HepG2 (cell line): Measurements from ENCODE around the gene KRT40. TPM values are rescaled to one million over a fixed set of nuclear protein-coding genes. Genes with fewer than 3 reads are reported as not detected.
A peak's percentile ranks its signal among the peaks of the same experiment; 100 is the strongest.

Experiments
- GMEB2 ChIP-seq: IDR thresholded peaks from 2 replicates; pipeline ENCODE4 v1.6.1; 2016; ENCODE audit warnings: missing biosample characterization, missing genetic modification reagents, low read depth
- HMGA1 ChIP-seq: sonication (generic); formaldehyde crosslinking; conservative IDR thresholded peaks from 2 replicates; pipeline ENCODE4 v1.4.0; 2020; ENCODE audit warnings: missing genetic modification reagents
- KAT8 ChIP-seq: IDR thresholded peaks from 2 replicates; pipeline ENCODE4 v1.6.1; 2016; ENCODE audit warnings: missing genetic modification reagents, missing compliant biosample characterization
- KLF13 ChIP-seq: sonication (generic); formaldehyde crosslinking; IDR thresholded peaks from 2 replicates; pipeline ENCODE4 v1.4.0; 2020; ENCODE audit warnings: mild to moderate bottlenecking, missing genetic modification reagents
- MEIS2 ChIP-seq: sonication (generic); formaldehyde crosslinking; IDR thresholded peaks from 2 replicates; pipeline ENCODE4 v1.9.0; 2021; ENCODE audit warnings: mild to moderate bottlenecking, missing genetic modification reagents
- REL ChIP-seq: sonication (generic); formaldehyde crosslinking; conservative IDR thresholded peaks from 2 replicates; pipeline ENCODE4 v1.8.0; 2022; ENCODE audit warnings: mild to moderate bottlenecking, missing genetic modification reagents, moderate library complexity
- SAFB2 ChIP-seq: sonication (generic); formaldehyde crosslinking; IDR thresholded peaks from 2 replicates; pipeline ENCODE4 v1.5.1; 2020; ENCODE audit warnings: missing genetic modification reagents, low read depth, mild to moderate bottlenecking, borderline replicate concordance
- SP4 ChIP-seq: sonication (generic); formaldehyde crosslinking; IDR thresholded peaks from 2 replicates; pipeline ENCODE4 v1.8.1; 2023; ENCODE audit warnings: mild to moderate bottlenecking, missing genetic modification reagents
- STAG1 ChIP-seq: sonication (generic); formaldehyde crosslinking; IDR thresholded peaks from 2 replicates; pipeline ENCODE4 v1.4.0; 2020; ENCODE audit warnings: missing genetic modification reagents
- TAF15 ChIP-seq: fragments of 200-400 bp; formaldehyde crosslinking; IDR thresholded peaks from one replicate; pipeline ENCODE4 v1.6.1; 2018; ENCODE audit warnings: mild to moderate bottlenecking, low read depth, low read length; ENCODE audit not compliant: poor library complexity, severe bottlenecking
- TOPORS ChIP-seq: sonication (generic); formaldehyde crosslinking; IDR thresholded peaks from 2 replicates; pipeline ENCODE4 v1.8.0; 2023; ENCODE audit warnings: mild to moderate bottlenecking, missing genetic modification reagents
- TRIM24 ChIP-seq: sonication (generic); formaldehyde crosslinking; IDR thresholded peaks from 2 replicates; pipeline ENCODE4 v1.8.0; 2022; ENCODE audit warnings: mild to moderate bottlenecking, missing genetic modification reagents
- ZBTB20 ChIP-seq: sonication (generic); formaldehyde crosslinking; IDR thresholded peaks from 2 replicates; pipeline ENCODE4 v1.8.1; 2023; ENCODE audit warnings: missing genetic modification reagents, low read depth, mild to moderate bottlenecking, borderline replicate concordance
- ZFP62 ChIP-seq: sonication (generic); formaldehyde crosslinking; IDR thresholded peaks from 2 replicates; pipeline ENCODE4 v1.4.0; 2020; ENCODE audit warnings: missing genetic modification reagents
- ZNF143 ChIP-seq: sonication (generic); formaldehyde crosslinking; IDR thresholded peaks from 2 replicates; pipeline ENCODE4 v1.4.0; 2020; ENCODE audit warnings: missing genetic modification reagents
- ZNF292 ChIP-seq: sonication (generic); formaldehyde crosslinking; IDR thresholded peaks from 2 replicates; pipeline ENCODE4 v1.8.1; 2022; ENCODE audit warnings: mild to moderate bottlenecking, low read depth, missing genetic modification reagents, borderline replicate concordance
- ZNF510 ChIP-seq: sonication (generic); formaldehyde crosslinking; IDR thresholded peaks from 2 replicates; pipeline ENCODE4 v1.4.0; 2020; ENCODE audit warnings: low read depth, mild to moderate bottlenecking, missing genetic modification reagents
- ZNF547 ChIP-seq: sonication (generic); formaldehyde crosslinking; IDR thresholded peaks from 2 replicates; pipeline ENCODE4 v1.5.1; 2020; ENCODE audit warnings: mild to moderate bottlenecking, missing genetic modification reagents
- ZNF597 ChIP-seq: sonication (generic); formaldehyde crosslinking; IDR thresholded peaks from 2 replicates; pipeline ENCODE4 v1.5.0; 2020; ENCODE audit warnings: missing genetic modification reagents
- ZZZ3 ChIP-seq: sonication (generic); formaldehyde crosslinking; IDR thresholded peaks from 2 replicates; pipeline ENCODE4 v1.4.0; 2020; ENCODE audit warnings: missing genetic modification reagents, mild to moderate bottlenecking, borderline replicate concordance
- polyA plus RNA-seq, 8 experiments: library from polyadenylated mRNA; depleted of rRNA in 3 of 8; stranded (reverse) in 7 of 8; unstranded in 1 of 8; fragments of >200 nt; fragmentation: Illumina TruSeq in 4 of 8; extraction: Trizol in 4 of 8; gene quantifications; 2 replicates each; pipeline versions ENCODE4 v1.2.1 to v1.2.3, GENCODE V29; 2011 to 2016; ENCODE audit warnings: low read depth in 4 of 8, missing spikeins in 1 of 8, mixed read lengths in 1 of 8; ENCODE audit not compliant: insufficient read depth in 1 of 8
- total RNA-seq, 5 experiments: library from RNA; depleted of rRNA; stranded (reverse); fragments of >200 nt; fragmentation: Illumina TruSeq; extraction: Trizol; gene quantifications; 2 replicates each; pipeline ENCODE4 v1.2.3, GENCODE V29; 2016; ENCODE audit warnings: low read depth in 1 of 5
- TF ChIP-seq, protein P1 (sequence below): sonication (generic); formaldehyde crosslinking; IDR thresholded peaks from 2 replicates; pipeline ENCODE4 v1.8.0; 2023; ENCODE audit warnings: mild to moderate bottlenecking, missing genetic modification reagents
- TF ChIP-seq, protein P2 (sequence below): sonication (generic); formaldehyde crosslinking; IDR thresholded peaks from 2 replicates; pipeline ENCODE4 v1.4.0; 2020; ENCODE audit warnings: missing genetic modification reagents, low read depth, mild to moderate bottlenecking, borderline replicate concordance

Gene KRT40
- total and polyA plus RNA-seq, 2 of the 13 experiments (the other 11 are each of a cell fraction or from before 2014, with no cell fraction given): not detected

- no peak for TF ChIP-seq KLF13 (CRISPR knock-in tag)
- TF ChIP-seq ZNF597: no peak
- TF ChIP-seq, protein P1, sequence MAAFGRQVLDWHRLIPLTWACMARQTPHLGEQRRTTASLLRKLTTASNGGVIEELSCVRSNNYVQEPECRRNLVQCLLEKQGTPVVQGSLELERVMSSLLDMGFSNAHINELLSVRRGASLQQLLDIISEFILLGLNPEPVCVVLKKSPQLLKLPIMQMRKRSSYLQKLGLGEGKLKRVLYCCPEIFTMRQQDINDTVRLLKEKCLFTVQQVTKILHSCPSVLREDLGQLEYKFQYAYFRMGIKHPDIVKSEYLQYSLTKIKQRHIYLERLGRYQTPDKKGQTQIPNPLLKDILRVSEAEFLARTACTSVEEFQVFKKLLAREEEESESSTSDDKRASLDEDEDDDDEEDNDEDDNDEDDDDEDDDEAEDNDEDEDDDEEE (CRISPR knock-in tag): no peak
- TF ChIP-seq ZBTB20 (CRISPR knock-in tag): peak; percentile 100
- TF ChIP-seq, protein P2, sequence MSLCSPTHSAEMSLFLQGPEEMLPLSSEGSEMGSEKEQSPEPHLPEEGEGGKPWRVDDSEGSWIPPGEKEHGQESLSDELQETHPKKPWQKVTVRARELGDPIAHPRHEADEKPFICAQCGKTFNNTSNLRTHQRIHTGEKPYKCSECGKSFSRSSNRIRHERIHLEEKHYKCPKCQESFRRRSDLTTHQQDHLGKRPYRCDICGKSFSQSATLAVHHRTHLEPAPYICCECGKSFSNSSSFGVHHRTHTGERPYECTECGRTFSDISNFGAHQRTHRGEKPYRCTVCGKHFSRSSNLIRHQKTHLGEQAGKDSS: no peak; the same call in 1 of the 2 replicates
- peak; percentile 91 for TF ChIP-seq KAT8 (CRISPR knock-in tag)
- no peak for TF ChIP-seq REL
- peak; percentile 43 for TF ChIP-seq STAG1 (CRISPR knock-in tag)
- no peak for TF ChIP-seq ZNF547 (CRISPR knock-in tag)
- TF ChIP-seq ZFP62: peak; percentile 74; the same call in 1 of the 2 replicates
- TF ChIP-seq GMEB2 (CRISPR knock-in tag): 0 out of 2 replicates have a peak, but pooled peaks have one; percentile 56
- peak; percentile 64; the same call in 1 of the 2 replicates for TF ChIP-seq TRIM24
- no peak for TF ChIP-seq TAF15
- TF ChIP-seq MEIS2 (CRISPR knock-in tag): peak; percentile 99
- TF ChIP-seq ZNF510 (CRISPR knock-in tag): no peak
- peak; percentile 82 for TF ChIP-seq ZNF143
- peak; percentile 90; the same call in 1 of the 2 replicates for TF ChIP-seq ZNF292 (CRISPR knock-in tag)
- no peak; the same call in 1 of the 2 replicates for TF ChIP-seq ZZZ3 (CRISPR knock-in tag)
- TF ChIP-seq SP4 (CRISPR knock-in tag): peak; percentile 72
- peak; percentile 67; the same call in 1 of the 2 replicates for TF ChIP-seq TOPORS
- peak; percentile 78; the same call in 1 of the 2 replicates for TF ChIP-seq SAFB2 (CRISPR knock-in tag)
- TF ChIP-seq HMGA1 (CRISPR knock-in tag): no peak
Measured at GRCh38 chr17:40956401-40957254, 27.5 kb downstream of the KRT40 start (continued).
